Smooth muscle cell (in vitro differentiated cells): Measurements from ENCODE around the gene OSBPL8. TPM values are rescaled to one million over a fixed set of nuclear protein-coding genes. Genes with fewer than 3 reads are reported as not detected.

ENCODE experiments used
- DNase-seq: peaks from one replicate; lab custom pipeline; 2025; ENCODE audit not compliant: unreplicated experiment; lab: John Stamatoyannopoulos, UW
- H2AFZ ChIP-seq: fragments of 200-600 bp; sonication (generic); 2 replicates; pipeline ENCODE4 v1.6.0; 2016; ENCODE audit warnings: antibody characterized with exemption, low read depth, mild to moderate bottlenecking
- H3F3A ChIP-seq: fragments of 200-600 bp; sonication (generic); 2 replicates; pipeline ENCODE4 v1.6.0; 2017; ENCODE audit warnings: antibody characterized with exemption, low read depth
- H3K27ac ChIP-seq: fragments of 200-600 bp; sonication (generic); 2 replicates; pipeline ENCODE4 v1.5.1; 2016; ENCODE audit warnings: low read depth, mild to moderate bottlenecking
- H3K27me3 ChIP-seq: fragments of 200-600 bp; sonication (generic); 2 replicates; pipeline ENCODE4 v1.6.1; 2016; ENCODE audit warnings: low read depth, mild to moderate bottlenecking
- H3K36me3 ChIP-seq: fragments of 200-600 bp; sonication (generic); 2 replicates; pipeline ENCODE4 v1.5.1; 2016; ENCODE audit warnings: low read depth
- H3K4me1 ChIP-seq: fragments of 200-600 bp; sonication (generic); 2 replicates; pipeline ENCODE4 v1.5.1; 2016; ENCODE audit warnings: low read depth
- H3K4me2 ChIP-seq: fragments of 200-600 bp; sonication (generic); 2 replicates; pipeline ENCODE4 v1.6.0; 2016; ENCODE audit warnings: mild to moderate bottlenecking
- H3K4me3 ChIP-seq: fragments of 200-600 bp; sonication (generic); 2 replicates; pipeline ENCODE4 v1.5.1; 2016; ENCODE audit warnings: mild to moderate bottlenecking
- H3K79me2 ChIP-seq: fragments of 200-600 bp; sonication (generic); 2 replicates; pipeline ENCODE4 v1.6.0; 2016; ENCODE audit warnings: low read depth, mild to moderate bottlenecking
- H3K9ac ChIP-seq: fragments of 200-600 bp; sonication (generic); 2 replicates; pipeline ENCODE4 v1.6.0; 2016; ENCODE audit warnings: low read depth
- H3K9me3 ChIP-seq: fragments of 200-600 bp; sonication (generic); replicated peaks from 2 replicates; pipeline ENCODE4 v1.5.1; 2016; ENCODE audit warnings: low read depth
- H4K20me1 ChIP-seq: fragments of 200-600 bp; sonication (generic); 2 replicates; pipeline ENCODE4 v1.6.0; 2016; ENCODE audit warnings: low read depth
- CTCF ChIP-seq: fragments of 200-600 bp; sonication (generic); IDR thresholded peaks from 2 replicates; pipeline ENCODE4 v1.5.1; 2017; ENCODE audit warnings: borderline replicate concordance, mild to moderate bottlenecking, antibody characterized with exemption; ENCODE audit not compliant: insufficient read depth, poor library complexity, severe bottlenecking
- WGBS: methylation state at CpG from one replicate; pipeline ENCODE4 v1.1.7; 2016; ENCODE audit warnings: low lambda C conversion rate; 5-methylcytosine and 5-hydroxymethylcytosine counted together
- polyA plus RNA-seq: library from polyadenylated mRNA; unstranded; fragments of >200 nt; fragmentation: Nextera tagmentation; extraction: Ambion mirVana; gene quantifications from 2 replicates; pipeline ENCODE4 v1.2.1, GENCODE V29; 2016
- total RNA-seq: library from RNA; depleted of rRNA; stranded (reverse); fragments of >200 nt; gene quantifications from 2 replicates; pipeline ENCODE4 v1.2.3, GENCODE V29; 2014

Gene OSBPL8
- total and polyA plus RNA-seq, 2 experiments from 2014 or later: 32.0 to 108 TPM

GRCh38 chr12:76410371-76410770, 149.2 kb downstream of the OSBPL8 start:
- Histone ChIP-seq H3K9me3 (no peaks in the 10 kb centered on the region), H3K27ac (no peak overlapping the region), H3K4me1 (no peaks in the 10 kb centered on the region), H3F3A (no peaks in the 10 kb centered on the region), H4K20me1 (peaks cover 26% of the 10 kb centered on the region), H3K36me3 (no peaks in the 10 kb centered on the region), H3K9ac (no peak overlapping the region), H3K4me2 (no peak overlapping the region), H3K79me2 (peaks cover 30% of the 10 kb centered on the region), H3K4me3 (no peak overlapping the region), H3K27me3 (no peaks in the 10 kb centered on the region), H2AFZ (no peak overlapping the region)
- no peak for DNase-seq
- no peak for TF ChIP-seq CTCF

GRCh38 chr12:76409074-76409473, 150.5 kb downstream of the OSBPL8 start:
- Histone ChIP-seq H2AFZ (no peak overlapping the region), H3K79me2 (peaks cover 25% of the 10 kb centered on the region), H3K4me3 (no peak overlapping the region), H3K4me1 (no peaks in the 10 kb centered on the region), H3F3A (no peaks in the 10 kb centered on the region), H3K4me2 (no peak overlapping the region), H4K20me1 (peaks cover 21% of the 10 kb centered on the region), H3K9me3 (no peaks in the 10 kb centered on the region), H3K36me3 (no peaks in the 10 kb centered on the region), H3K27me3 (no peaks in the 10 kb centered on the region), H3K9ac (no peak overlapping the region), H3K27ac (no peak overlapping the region)
- no peak for TF ChIP-seq CTCF
- no peak for DNase-seq
- WGBS: 89% methylated on average over 1 of the region's 1 CpG

GRCh38 chr12:76407710-76408109, 151.9 kb downstream of the OSBPL8 start:
- no peak overlapping the region for H3K4me2 ChIP-seq
- no peaks in the 10 kb centered on the region for H3F3A ChIP-seq
- no peak overlapping the region for H3K4me3 ChIP-seq
- WGBS: 98% methylated on average over 3 of the region's 3 CpGs
- H3K36me3 ChIP-seq: no peaks in the 10 kb centered on the region
- no peak overlapping the region for H3K27ac ChIP-seq
- no peak for TF ChIP-seq CTCF
- H4K20me1 ChIP-seq: peaks cover 21% of the 10 kb centered on the region
- no peaks in the 10 kb centered on the region for H3K4me1 ChIP-seq
- DNase-seq: no peak
- H3K27me3 ChIP-seq: no peaks in the 10 kb centered on the region
- no peaks in the 10 kb centered on the region for H3K9me3 ChIP-seq
- H2AFZ ChIP-seq: no peak overlapping the region
- no peak overlapping the region for H3K9ac ChIP-seq
- H3K79me2 ChIP-seq: peaks cover 19% of the 10 kb centered on the region

GRCh38 chr12:76402259-76402658, 157.3 kb downstream of the OSBPL8 start:
- Histone ChIP-seq H3K36me3 (peaks cover 14% of the 10 kb centered on the region), H2AFZ (no peak overlapping the region), H3K9me3 (no peaks in the 10 kb centered on the region), H3K4me2 (no peak overlapping the region), H3K79me2 (no peaks in the 10 kb centered on the region), H4K20me1 (peaks cover 3% of the 10 kb centered on the region), H3F3A (no peaks in the 10 kb centered on the region), H3K9ac (no peak overlapping the region), H3K4me1 (no peaks in the 10 kb centered on the region), H3K4me3 (no peak overlapping the region), H3K27me3 (no peaks in the 10 kb centered on the region), H3K27ac (no peak overlapping the region)
- no peak for TF ChIP-seq CTCF
- DNase-seq: no peak
